SKM-1 (cell line): ENCODE measurements around the gene LINC01488.

ENCODE experiments used
- DNase-seq: peaks from one replicate; lab custom pipeline; 2025; ENCODE audit not compliant: unreplicated experiment; lab: John Stamatoyannopoulos, UW

Gene LINC01488

DNA sequence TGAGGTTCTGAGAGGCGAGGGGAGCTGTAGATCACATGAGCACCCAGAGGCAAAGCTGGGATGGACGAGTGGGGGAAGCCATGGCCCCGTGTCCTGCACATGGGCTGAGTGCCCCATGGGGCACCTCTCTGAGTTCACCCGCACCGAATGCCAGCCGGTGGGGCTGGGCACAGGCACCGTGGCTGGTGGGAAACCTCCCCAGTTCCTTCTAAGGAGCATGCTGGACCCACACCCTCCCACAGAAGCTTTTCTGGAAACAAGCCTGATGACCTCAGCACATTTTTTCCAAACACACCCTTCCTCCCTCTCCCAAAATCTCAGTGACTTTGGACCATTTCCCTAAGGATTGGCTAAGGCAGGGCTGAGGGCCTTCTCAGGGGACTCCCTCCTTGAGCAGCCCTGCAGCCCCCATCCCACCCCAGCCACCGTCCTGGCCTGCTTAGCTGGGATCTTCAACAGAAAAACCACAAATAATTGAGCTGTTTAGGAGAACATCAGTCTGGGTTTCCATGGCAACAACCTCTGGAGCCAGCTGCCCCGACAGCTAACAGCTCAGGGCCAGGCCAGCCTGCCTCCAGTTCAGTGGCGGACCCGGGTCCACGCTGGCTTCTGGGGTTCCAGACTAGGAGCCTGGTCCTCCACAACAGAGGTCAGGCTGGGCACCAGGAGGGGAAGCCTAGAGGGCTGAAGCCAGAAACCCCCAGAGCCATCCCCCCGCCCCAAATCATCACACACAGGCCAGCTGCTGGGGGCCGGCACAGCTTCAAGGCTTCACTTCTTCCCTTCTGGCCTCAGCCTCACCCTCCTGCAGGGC lies 18.1 kb upstream of the LINC01488 start:
- DNase-seq: no peak

DNA sequence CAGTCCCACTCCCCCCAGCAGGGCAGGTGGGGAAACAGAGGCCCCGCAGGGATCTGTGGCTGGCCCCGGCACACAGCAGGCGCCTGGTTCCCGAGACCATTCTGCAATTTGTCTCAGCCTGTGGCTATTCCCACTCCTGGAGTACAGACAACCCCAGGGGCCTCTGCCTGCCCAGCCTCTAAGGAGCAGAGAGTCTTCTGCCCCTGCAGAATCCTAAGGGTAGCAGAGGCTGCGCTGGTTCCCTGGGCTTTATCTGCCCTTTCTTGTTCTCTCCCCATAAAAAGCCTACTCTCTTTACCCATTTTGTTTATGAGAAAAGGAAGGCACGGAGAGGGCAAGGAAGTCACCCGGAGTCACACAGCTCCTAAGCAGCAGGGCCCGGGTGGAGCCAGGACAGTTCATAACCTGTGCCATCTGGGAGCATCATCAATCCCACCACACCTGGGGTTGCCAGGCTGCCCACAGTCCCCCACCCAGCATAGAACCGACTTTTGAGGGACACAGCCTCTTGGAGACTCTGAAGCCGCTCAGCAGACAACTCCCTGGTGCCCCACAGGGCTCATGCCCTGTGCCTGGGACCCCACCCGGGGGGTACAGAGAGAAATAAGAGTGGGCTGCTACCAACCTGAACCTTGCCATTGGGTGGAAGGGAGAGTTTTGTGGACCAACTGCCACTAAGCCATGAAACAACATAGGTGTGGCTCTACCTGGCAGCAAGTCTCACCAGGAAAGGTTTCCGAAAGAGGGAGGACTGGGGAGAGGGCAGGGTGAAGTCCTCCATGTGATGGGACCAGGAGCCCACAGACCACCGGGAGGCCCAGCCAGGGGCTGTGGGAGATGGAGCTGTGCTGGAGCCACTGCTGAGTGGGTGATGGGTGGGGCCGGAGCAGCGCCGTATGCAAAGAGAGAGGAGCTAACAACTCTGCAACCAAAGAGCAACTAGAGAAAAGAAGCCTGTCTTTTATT lies 17.2 kb upstream of the LINC01488 start:
- no peak for DNase-seq

DNA sequence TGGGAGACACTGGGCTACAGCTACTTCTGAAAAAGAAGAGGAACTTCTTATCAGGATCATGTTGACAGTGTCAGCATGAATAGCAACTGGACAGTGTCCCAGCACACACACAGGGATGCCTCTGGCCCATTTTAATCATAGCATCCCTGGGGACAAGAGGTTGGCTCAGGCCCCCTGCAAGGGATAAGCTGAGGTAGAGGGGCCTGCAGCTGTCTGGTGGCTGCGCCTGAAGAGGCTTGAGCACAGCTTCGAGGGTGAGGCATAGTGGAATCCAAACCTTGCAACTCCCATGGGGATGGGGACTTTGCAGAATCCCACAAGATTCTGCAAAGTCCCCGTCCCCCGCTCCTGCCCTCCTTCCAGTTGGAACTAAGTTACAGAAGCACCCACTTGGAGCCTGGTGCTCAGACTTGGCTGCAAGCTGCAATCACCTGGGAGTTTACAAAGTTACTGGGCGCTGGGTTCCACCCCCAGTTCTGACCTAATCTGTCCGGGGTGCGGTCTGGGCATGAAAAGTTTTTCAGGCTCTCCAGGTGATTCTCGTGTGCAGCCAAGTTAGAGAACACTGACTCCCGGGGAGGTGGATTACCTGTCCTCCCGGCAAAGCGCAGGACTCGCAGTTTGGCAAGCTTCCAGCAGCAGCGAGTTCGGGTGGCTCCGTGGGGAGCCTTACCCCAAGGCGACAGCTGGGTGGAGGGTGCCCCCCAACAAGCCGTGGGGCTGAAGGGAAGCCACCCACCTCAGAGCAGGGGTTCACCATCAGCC lies 16.0 kb upstream of the LINC01488 start:
- no peak for DNase-seq

DNA sequence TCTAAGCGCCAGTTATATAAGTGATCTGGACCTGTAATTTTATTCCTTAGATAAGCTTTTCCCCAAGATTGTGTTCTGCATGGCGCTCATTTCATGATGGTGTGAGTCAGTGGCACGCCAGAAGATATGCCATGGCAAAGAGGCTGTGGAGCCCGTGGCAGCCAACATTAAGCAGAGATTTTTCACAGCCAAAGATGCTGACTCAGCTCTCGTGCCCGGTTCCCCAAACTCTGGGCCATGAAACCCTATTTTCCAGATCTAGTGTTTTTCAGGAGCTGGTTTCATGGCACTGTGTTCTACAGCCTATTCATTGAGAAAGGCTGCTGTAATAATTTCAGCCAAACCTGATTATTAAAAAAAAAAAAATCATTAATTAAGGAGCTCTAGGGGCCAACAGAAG lies 15.4 kb upstream of the LINC01488 start:
- DNase-seq: no peak

DNA sequence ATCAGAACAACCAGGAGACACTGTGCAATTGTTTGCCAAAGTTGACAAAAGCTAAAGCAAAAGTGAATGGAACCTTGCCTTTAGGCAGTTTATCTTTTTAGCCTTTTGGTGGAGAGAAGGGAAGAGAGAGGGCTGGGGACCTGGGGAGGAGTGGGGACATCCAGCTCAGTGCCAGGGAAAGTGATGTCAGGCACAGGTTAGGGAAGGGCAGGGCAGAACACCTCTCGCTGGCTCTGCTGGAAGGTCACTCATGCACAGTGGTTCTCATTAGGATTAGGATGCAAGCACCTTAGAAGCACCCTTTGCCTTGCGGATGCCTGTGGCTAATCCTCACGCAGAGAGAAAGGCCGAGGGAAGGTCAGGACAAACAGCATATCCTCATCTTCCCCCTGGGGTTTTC lies 14.3 kb upstream of the LINC01488 start:
- DNase-seq: no peak

DNA sequence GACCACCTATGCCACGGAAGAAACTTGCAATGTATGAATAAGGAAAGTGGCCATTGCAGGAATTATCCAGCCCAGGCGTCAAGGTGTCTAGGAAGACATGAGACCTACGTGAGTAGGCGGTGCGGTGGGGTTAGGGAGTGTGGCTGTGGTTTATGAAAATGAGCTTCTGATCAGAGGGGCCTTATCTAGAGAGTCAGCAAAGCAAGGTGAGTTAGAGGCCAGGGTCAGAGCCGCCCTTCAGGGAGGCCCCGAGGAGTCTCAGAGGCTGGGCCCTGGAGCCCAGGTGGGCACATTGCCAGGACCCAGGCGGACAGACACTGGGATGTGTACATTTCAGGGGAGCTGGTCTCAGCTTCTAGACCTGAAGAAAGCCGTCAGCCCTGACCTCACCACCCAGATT lies 13.8 kb upstream of the LINC01488 start:
- no peak for DNase-seq

DNA sequence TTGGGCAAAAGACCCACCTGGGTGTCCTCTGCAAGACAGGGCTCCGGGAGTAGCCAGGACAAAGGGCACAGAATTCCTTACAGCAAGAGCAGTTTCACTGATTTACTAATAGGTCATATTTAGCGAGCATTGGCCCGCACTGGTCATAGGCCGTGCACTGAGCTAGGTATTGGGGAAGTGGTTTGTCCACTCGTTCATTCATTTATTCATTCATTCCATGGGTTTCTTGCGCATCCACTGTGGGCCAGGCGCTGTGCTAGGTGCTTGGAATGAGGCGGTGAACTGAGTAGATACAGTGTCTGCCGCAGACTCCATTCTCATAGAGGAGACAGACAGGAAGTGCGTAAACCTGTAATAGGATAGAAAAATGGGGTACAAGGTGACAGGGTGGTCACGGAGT lies 13.2 kb upstream of the LINC01488 start:
- DNase-seq: no peak

DNA sequence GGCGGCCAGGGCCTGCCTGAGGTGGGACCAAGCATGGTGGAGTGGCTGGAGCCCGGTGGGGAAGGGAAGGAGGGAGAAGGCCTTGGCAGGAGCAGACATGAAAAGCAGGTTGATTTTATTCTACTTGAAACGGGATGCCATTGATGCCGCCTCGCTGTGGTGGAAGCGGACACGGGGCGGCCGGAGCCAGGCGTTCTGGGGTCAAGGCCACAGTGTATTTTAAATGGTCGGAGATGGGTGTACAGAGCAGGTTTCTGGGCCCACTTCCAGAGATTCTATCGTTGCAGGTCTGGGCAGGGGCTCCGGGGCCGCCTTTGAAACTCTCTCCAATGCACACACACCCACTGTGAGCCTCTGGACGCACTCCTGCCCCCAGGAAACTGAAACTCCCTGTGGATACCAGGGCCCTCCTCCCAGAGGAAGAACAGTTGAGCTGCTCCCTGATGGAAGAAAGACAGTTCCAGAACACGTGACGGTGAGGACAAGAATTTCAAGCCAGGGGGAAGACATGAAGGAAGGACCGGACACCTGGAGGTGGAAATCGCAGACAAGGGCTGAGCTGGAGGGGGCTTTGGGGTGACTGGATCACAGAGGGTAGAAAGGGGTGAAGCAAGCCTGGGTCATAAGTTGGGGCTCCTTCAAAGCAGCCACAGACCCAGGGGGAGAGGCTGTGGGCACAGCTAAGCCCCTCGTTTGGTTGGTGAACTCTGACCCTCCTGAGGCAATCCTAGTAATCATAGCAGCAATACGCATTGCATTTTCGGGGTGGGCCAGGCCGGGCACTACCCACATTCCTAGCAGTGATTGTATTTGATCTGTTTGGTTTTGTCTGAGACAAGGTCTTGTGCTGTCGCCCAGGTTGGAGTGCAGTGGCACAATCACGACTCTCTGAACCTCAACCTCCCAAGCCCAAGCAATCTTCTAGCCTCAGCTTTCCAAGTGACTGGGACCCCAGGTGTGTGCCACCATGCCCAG lies 12.3 kb upstream of the LINC01488 start:
- no peak for DNase-seq

DNA sequence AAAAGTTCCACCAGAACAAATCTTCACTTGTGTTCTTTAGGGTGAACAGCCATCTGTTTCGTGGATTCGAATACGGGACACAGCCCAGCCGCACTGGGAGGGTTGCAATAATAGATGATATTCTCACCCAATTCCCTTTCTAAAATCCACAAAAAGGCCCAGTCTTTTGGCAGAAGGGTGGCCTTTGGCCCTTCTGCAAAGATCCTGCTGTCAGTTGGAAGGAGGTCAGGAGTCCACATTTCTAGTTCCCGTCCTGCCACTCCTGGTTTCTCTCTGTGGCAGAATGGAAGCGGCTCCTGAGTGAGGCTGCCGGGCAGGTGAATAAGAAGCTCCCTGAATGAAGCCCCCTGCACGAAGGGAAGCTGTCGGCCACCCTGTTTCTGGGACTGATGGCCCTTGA lies 11.2 kb upstream of the LINC01488 start:
- no peak for DNase-seq

DNA sequence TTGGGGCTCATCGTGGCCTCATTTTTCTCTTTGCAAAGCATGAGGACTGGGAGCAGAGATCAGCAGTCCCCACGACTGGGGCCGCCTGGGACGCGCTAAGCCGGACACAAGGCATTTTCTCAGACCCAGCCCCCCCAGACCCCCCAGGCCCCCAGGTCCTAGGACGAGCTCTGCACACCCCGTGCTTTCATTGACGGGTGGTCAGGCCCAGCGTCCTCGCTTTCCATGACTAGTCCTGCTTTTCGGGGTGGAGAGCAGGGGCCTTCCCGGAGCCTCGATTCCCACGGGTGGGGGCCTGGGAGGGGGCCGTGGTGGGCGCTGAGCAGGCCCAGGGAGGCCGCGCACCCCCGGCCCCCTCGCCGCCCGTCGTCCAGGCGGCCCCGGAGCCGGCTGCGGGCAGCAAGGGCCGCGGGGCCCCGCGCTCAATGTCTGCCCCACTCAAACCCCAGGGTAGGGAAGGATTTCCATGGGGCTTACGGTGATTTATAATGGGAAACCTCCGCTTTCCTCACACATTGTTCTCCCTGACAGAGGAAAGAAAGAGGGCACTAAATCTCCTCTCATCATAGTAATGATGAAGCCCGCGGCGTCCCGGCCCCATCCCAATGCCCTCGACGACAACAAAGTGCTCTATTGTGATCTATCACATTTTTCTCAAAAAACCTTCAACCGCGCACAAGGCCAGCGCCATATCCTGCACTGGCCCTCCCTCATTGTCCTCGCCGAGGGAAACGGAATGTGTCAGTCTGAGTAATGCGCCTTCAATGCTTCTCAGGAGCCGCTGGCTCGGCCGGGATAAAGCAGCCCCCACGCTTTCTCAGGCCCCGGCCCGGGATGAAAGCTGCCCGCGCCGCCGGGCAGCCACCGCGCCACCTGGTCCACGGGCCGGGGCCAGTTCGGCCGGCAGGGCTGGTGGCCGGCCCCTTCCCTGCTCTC lies 10.4 kb upstream of the LINC01488 start:
- DNase-seq: no peak

DNA sequence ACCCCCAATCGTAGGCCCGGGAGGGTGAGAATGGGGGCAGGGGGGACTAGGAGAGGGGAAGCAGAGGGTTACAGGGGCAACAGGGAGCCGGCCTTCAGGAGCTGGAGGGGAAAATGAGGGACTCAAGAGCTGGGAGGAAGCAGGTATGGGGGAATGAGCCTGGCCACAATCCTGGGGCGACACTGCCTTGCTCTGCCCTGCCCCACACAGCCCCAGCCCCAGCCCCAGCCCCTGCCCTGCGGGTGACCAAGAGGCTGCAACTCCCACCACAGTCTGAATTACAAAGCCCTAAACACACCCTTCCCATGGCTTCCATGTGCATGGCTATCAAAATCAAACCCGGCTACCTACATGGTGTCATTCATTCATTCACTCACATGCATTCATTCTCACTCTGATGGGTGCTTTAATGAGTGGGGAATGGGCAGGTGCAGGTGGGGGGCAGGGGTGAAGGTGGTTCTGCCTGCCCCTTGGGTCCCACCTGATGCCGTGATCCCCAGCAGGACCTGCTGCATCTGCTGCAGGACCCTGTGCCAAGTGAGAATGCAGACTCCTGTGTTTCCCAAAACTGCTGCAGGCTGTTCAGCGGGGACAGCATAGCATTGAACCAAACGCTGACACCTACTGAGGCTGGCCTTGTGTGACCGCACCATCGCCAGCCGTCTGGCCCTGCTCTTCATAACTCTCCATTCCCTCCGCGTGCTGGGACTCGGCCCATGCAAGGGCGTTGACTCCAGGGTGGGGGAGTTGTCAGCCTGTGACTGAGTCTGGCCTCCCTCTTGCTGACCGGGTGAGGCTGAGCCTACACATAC lies 9.5 kb upstream of the LINC01488 start:
- no peak for DNase-seq

DNA sequence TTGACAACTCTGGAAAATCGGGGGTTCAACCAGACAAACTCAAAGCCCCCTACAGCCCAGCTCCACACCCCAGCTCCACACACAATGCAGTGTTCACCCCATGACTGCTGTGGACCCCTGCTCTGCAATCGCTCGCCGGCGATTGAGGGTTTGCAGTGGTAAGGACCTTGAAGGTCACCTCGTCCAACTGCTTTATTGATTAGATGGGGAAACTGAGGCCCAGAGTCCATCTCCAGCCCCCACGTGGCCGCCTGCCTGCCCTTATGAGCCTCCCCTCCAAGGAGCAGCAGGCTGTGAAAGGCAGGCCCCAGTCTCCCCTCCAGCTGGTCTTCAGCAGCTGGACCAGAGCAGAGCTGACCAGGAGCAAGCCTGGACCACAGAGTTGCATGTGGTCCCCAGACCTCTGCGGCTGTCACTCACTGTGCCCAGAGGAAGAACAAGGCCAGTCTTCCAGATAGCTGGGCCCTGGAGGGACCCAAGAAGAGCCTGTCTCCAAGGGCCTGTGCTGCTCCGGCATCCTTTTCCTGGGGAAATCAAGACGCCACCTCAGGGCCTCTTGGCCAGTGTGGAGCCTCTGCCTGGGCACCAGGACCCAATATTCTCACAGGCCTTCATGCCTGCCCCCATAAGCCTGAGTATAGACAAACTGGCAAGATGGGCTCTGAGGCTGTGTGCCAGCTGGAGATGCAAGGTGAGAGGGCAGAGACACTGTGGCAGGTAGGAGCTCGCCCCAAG lies 8.8 kb upstream of the LINC01488 start:
- no peak for DNase-seq

DNA sequence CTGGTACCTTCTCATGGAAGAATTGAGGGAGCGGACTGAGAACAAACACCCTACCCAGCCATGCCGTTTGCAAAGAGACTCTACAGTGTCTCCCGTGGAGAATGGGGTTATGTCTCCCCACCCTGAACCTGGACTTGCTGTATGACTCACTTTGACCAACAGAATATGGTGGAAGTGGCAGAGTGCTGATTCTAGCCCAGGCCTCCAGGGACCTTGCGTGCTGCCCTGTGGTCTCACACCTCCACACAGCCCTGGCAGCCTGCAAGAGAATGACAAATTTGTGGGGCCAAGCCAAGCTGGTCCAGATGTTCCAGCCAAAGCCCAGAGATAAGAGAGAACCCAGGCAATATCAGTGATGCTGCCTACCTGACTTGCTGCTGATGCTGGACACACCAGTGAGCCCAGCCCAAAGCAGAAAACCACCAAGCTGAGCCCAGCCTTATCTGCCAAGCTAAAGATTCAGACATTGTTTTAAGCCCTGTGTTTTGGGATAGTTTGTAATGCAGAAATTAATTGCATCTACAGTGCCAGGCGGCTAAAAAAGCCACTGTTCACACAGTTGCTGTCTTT lies 8.1 kb upstream of the LINC01488 start:
- DNase-seq: no peak

DNA sequence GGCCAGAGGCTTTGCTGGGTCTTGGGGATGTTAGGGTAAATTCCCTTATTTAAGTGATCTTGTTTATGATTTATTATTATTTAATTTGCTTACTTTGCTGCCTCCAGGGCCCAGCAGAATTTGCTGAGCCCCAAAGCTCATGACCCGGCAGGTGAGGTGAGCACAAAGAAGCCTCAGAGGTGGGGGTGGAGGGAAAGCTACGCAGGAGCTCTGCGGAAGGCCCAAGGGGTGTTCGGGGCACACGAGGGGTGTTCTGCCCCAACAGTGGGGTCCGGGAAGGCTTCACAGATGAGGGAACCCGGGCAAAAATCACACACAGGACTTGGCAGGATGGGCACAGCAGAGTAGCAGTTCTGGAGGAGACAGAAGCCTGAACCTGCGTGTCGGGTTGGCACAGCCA lies 6.7 kb upstream of the LINC01488 start:
- no peak for DNase-seq

DNA sequence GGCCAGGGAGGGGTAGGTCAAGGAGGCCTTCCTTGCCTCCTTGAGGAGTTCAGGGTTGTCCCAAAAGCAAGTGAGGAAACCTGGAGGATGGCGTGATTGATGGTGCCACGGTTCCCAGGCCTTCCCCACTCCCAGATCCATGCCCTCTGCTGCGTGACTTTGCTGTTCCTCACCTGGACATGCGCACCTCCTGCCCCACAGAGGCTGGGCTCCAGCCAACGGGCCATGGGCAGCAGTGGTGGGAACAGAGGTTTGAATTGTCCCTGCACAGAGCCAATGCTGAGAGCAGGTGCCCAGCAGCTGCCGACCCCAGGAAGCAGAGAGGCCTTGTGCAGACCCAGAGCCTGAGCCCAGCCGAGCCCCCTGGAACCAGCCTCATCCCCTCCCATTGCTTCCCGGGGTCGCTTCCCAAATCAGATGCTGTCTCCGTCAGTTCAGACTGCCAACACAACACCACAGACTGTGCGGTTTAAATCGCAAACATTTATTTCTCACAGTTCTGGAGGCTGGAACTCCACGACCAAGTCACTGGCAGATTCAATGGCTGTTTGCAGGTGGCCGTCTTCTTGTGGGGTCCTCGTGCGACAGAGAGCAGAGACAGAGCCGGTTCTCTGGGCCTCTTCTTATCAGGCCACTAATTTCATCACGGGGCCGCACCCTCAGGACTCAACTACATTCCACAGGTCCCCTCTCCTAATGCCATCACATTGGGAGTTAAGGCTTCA lies 6.2 kb upstream of the LINC01488 start:
- no peak for DNase-seq

DNA sequence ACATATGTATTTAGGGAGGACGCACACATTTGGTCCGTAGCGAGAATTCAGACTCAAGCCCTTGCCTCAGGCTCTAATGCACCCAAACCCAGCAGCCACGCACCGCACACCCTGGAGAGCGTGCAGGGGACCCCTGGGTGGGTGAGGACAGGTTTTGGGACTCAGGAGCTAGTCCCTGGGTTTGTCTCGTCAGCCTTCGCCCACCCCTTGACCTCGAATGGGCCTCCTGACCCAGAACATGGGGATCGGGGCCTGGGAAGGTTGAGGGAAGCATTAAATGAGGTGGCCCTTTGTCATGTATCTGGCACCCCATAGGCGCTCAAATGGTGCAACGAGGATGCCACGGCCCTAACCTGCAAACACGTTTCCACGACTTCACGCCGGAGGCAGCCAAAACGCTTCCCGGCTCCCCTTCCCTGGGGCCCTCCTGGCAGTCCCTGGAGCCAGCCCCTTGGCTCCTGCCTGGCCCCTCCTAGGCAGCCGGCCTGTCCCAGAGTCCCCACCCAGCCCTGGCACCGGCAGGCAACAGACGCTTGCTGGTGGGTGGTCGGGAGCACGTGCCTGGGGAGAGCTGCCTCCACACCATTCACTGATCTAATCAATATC lies 5.5 kb upstream of the LINC01488 start:
- no peak for DNase-seq
